IMR-90 (cell line): ENCODE measurements around the gene LRSAM1. TPM values are rescaled to one million over a fixed set of nuclear protein-coding genes. Genes with fewer than 3 reads are reported as not detected.

Experiments used
- ATAC-seq: fragments of 200-7000 bp; cut with Tn5 transposase; 2 replicates; pipeline ENCODE4 v1.9.1; 2020; ENCODE audit warnings: low read depth, mild to moderate bottlenecking, moderate library complexity
- BruUV-seq: library from RNA; stranded (reverse); fragments of 400-500 nt; replicated peaks from 2 replicates; lab custom pipeline; 2021; lab: Mats Ljungman, UMichigan
- CTCF ChIA-PET: fragments of 300-600 bp; formaldehyde crosslinking; extraction: SDS; loops from one replicate; lab custom pipeline; 2021; ENCODE audit warnings: antibody characterized with exemption; lab: Yijun Ruan, JAX
- POLR2A ChIA-PET: fragments of 300-600 bp; sonication (Branson Sonifier 250); formaldehyde crosslinking; loops from one replicate; lab custom pipeline; 2022; ENCODE audit warnings: antibody characterized with exemption; ENCODE audit not compliant: unreplicated experiment; lab: Charles Lee
- DNase-seq: peaks from one replicate; pipeline ENCODE4 v3.0.0; 2013
- H2AFZ ChIP-seq: replicated peaks from 2 replicates; pipeline ENCODE3; 2013; ENCODE audit warnings: low read length, mild to moderate bottlenecking; ENCODE audit not compliant: poor library complexity
- H2AK5ac ChIP-seq: 2 replicates; pipeline ENCODE4 v1.6.1; 2013; ENCODE audit warnings: low read depth, low read length, inconsistent platforms
- H2AK9ac ChIP-seq: replicated peaks from 2 replicates; pipeline ENCODE3; 2013; ENCODE audit warnings: mild to moderate bottlenecking, low read depth, low read length, moderate library complexity; ENCODE audit not compliant: poor library complexity
- H2BK120ac ChIP-seq: 2 replicates; pipeline ENCODE4 v1.6.1; 2013; ENCODE audit warnings: low read depth, low read length, inconsistent platforms
- H2BK15ac ChIP-seq: 3 replicates; pipeline ENCODE4 v1.6.1; 2013; ENCODE audit warnings: low read depth, low read length, inconsistent platforms
- H2BK20ac ChIP-seq: 2 replicates; pipeline ENCODE4 v1.6.1; 2013; ENCODE audit warnings: low read depth, mild to moderate bottlenecking, inconsistent platforms, low read length, moderate library complexity
- H2BK5ac ChIP-seq: 2 replicates; pipeline ENCODE4 v1.6.1; 2013; ENCODE audit warnings: mild to moderate bottlenecking, low read depth, low read length, inconsistent platforms; ENCODE audit not compliant: poor library complexity, severe bottlenecking
- H3K14ac ChIP-seq: replicated peaks from 2 replicates; pipeline ENCODE4 v1.6.1; 2013; ENCODE audit warnings: low read depth, low read length, inconsistent platforms
- H3K18ac ChIP-seq: 2 replicates; pipeline ENCODE4 v1.6.1; 2013; ENCODE audit warnings: low read depth, low read length, control low read depth
- H3K23ac ChIP-seq: 2 replicates; pipeline ENCODE4 v1.6.1; 2013; ENCODE audit warnings: low read depth, low read length, inconsistent platforms
- H3K27ac ChIP-seq: 2 replicates; pipeline ENCODE4 v1.5.1; 2013; ENCODE audit warnings: mild to moderate bottlenecking, control low read depth, low read length; ENCODE audit not compliant: insufficient read depth
- H3K27me3 ChIP-seq: 2 replicates; pipeline ENCODE4 v1.6.1; 2013; ENCODE audit warnings: low read length; ENCODE audit not compliant: control insufficient read depth, insufficient read depth
- H3K36me3 ChIP-seq: 2 replicates; pipeline ENCODE4 v1.6.1; 2013; ENCODE audit warnings: low read length, mixed read lengths; ENCODE audit not compliant: control insufficient read depth, insufficient read depth
- H3K4ac ChIP-seq: 2 replicates; pipeline ENCODE4 v1.6.1; 2013; ENCODE audit warnings: low read depth, low read length, inconsistent platforms
- H3K4me1 ChIP-seq: 2 replicates; pipeline ENCODE4 v1.6.1; 2013; ENCODE audit warnings: low read length, mixed read lengths; ENCODE audit not compliant: control insufficient read depth, insufficient read depth
- H3K4me2 ChIP-seq: 2 replicates; pipeline ENCODE4 v1.6.1; 2013; ENCODE audit warnings: low read depth, mild to moderate bottlenecking, control low read depth, low read length, moderate library complexity
- H3K4me3 ChIP-seq: 2 replicates; pipeline ENCODE4 v1.5.1; 2013; ENCODE audit warnings: low read depth, mild to moderate bottlenecking, control low read depth, low read length, moderate library complexity; ENCODE audit not compliant: insufficient read depth
- H3K56ac ChIP-seq: 2 replicates; pipeline ENCODE4 v1.6.1; 2013; ENCODE audit warnings: low read length, inconsistent platforms; ENCODE audit not compliant: insufficient read depth; ENCODE audit errors: extremely low read depth
- H3K79me1 ChIP-seq, 2 experiments: 2 replicates each; pipeline ENCODE4 v1.6.1; 2013; ENCODE audit warnings: low read length in 2 of 2, inconsistent platforms in 1 of 2, low read depth in 1 of 2
- H3K9ac ChIP-seq: 2 replicates; pipeline ENCODE4 v1.6.1; 2013; ENCODE audit warnings: low read depth, low read length, control low read depth
- H3K9me1 ChIP-seq: 2 replicates; pipeline ENCODE4 v1.6.1; 2013; ENCODE audit warnings: low read length, inconsistent platforms; ENCODE audit not compliant: insufficient read depth
- H3K9me3 ChIP-seq: 2 replicates; pipeline ENCODE4 v1.6.1; 2013; ENCODE audit warnings: low read length; ENCODE audit not compliant: control insufficient read depth, insufficient read depth
- H4K20me1 ChIP-seq: 2 replicates; pipeline ENCODE4 v1.6.1; 2013; ENCODE audit warnings: low read length, inconsistent platforms; ENCODE audit not compliant: insufficient read depth
- H4K5ac ChIP-seq: 2 replicates; pipeline ENCODE4 v1.6.1; 2013; ENCODE audit warnings: mild to moderate bottlenecking, low read depth, low read length, control low read depth
- H4K8ac ChIP-seq, 2 experiments: 2 replicates each; pipeline ENCODE4 v1.6.1; 2013; ENCODE audit warnings: low read depth in 2 of 2, low read length in 2 of 2, control low read depth in 1 of 2, inconsistent platforms in 1 of 2
- H4K91ac ChIP-seq: 2 replicates; pipeline ENCODE4 v1.6.1; 2013; ENCODE audit warnings: low read depth, low read length, inconsistent platforms; ENCODE audit not compliant: insufficient read depth
- BHLHE40 ChIP-seq: fragments of 150-350 bp; IDR thresholded peaks from 2 replicates; pipeline ENCODE4 v1.6.1; 2016; ENCODE audit warnings: mild to moderate bottlenecking, low read depth, low read length
- CEBPB ChIP-seq: IDR thresholded peaks from 2 replicates; pipeline ENCODE4 v1.6.1; 2012; ENCODE audit warnings: low read depth, low read length, improper control_type of control experiment
- CHD1 ChIP-seq: IDR thresholded peaks from 2 replicates; pipeline ENCODE4 v1.6.1; 2012; ENCODE audit warnings: low read depth, low read length, improper control_type of control experiment
- FOS ChIP-seq: fragments of 150-350 bp; IDR thresholded peaks from 2 replicates; pipeline ENCODE4 v1.6.1; 2016; ENCODE audit warnings: low read depth, low read length
- MAFK ChIP-seq: IDR thresholded peaks from 2 replicates; pipeline ENCODE4 v1.6.1; 2012; ENCODE audit warnings: low read depth, low read length, improper control_type of control experiment
- MAZ ChIP-seq: IDR thresholded peaks from 2 replicates; pipeline ENCODE4 v1.6.1; 2012; ENCODE audit warnings: low read depth, mild to moderate bottlenecking, low read length, improper control_type of control experiment, moderate library complexity, borderline replicate concordance
- MXI1 ChIP-seq: IDR thresholded peaks from 2 replicates; pipeline ENCODE4 v1.6.1; 2012; ENCODE audit warnings: low read depth, mild to moderate bottlenecking, low read length, moderate library complexity, borderline replicate concordance
- NFE2L2 ChIP-seq: fragments of 150-350 bp; IDR thresholded peaks from 2 replicates; pipeline ENCODE4 v1.6.1; 2016; ENCODE audit warnings: low read depth, mild to moderate bottlenecking, low read length
- POLR2A ChIP-seq: IDR thresholded peaks from 2 replicates; pipeline ENCODE4 v1.6.1; 2012; ENCODE audit warnings: mild to moderate bottlenecking, low read depth, low read length
- RAD21 ChIP-seq: IDR thresholded peaks from 2 replicates; pipeline ENCODE4 v1.6.1; 2012; ENCODE audit warnings: low read length, improper control_type of control experiment
- RCOR1 ChIP-seq: IDR thresholded peaks from 2 replicates; pipeline ENCODE4 v1.6.1; 2012; ENCODE audit warnings: mild to moderate bottlenecking, low read length, improper control_type of control experiment; ENCODE audit not compliant: insufficient replicate concordance
- RFX5 ChIP-seq: IDR thresholded peaks from 2 replicates; pipeline ENCODE4 v1.8.0; 2012; ENCODE audit warnings: low read depth, mild to moderate bottlenecking, low read length, moderate library complexity
- SMC3 ChIP-seq: fragments of 150-350 bp; IDR thresholded peaks from 2 replicates; pipeline ENCODE4 v1.6.1; 2016; ENCODE audit warnings: low read depth, mild to moderate bottlenecking, antibody characterized with exemption, low read length, moderate library complexity
- WGBS, 2 experiments: methylation state at CpG; one replicate each; pipeline versions ENCODE4 v1.1.5 to v1.1.7; 2013; ENCODE audit warnings: missing lambda C conversion rate in 2 of 2; ENCODE audit not compliant: insufficient read length in 1 of 2; ENCODE audit errors: extremely low coverage in 2 of 2; 5-methylcytosine and 5-hydroxymethylcytosine counted together
- dilution Hi-C: fragments of 300-500 bp; cut with HindIII; formaldehyde crosslinking; loops from one replicate; pipeline ENCODE4 v1.14.3; 2018; ENCODE audit warnings: low sequenced_read_pairs; ENCODE audit not compliant: unreplicated experiment
- in situ Hi-C: fragments of 300-500 bp; cut with MboI; formaldehyde crosslinking; loops from 3 replicates; pipeline ENCODE4 v1.14.3; 2019; ENCODE audit warnings: low sequenced_read_pairs, inconsistent platforms, mixed read lengths
- intact Hi-C: fragments of 100-400 bp; cut with micrococcal nuclease; formaldehyde crosslinking; loops from 2 replicates; pipeline ENCODE4 v1.10.0; 2022
- polyA plus RNA-seq, 3 experiments: library from polyadenylated mRNA; depleted of rRNA; stranded (reverse); fragments of >200 nt; gene quantifications; 2 replicates each; pipeline ENCODE4 v1.2.3, GENCODE V29; 2012; ENCODE audit warnings: low replicate concordance in 1 of 3
- total RNA-seq: library from RNA; depleted of rRNA; stranded (reverse); fragments of >200 nt; gene quantifications from 2 replicates; pipeline ENCODE4 v1.2.3, GENCODE V29; 2012
- TF ChIP-seq, protein P1 (sequence below): fragments of 150-350 bp; IDR thresholded peaks from 2 replicates; pipeline ENCODE4 v1.6.1; 2017; ENCODE audit warnings: mild to moderate bottlenecking, antibody characterized with exemption, low read length, low read depth
- TF ChIP-seq, protein P2 (sequence below): fragments of 150-350 bp; IDR thresholded peaks from 2 replicates; pipeline ENCODE4 v1.6.1; 2016; ENCODE audit warnings: low read depth, mild to moderate bottlenecking, low read length, moderate library complexity, borderline replicate concordance
- TF ChIP-seq, protein P3 (sequence below): conservative IDR thresholded peaks from 2 replicates; pipeline ENCODE4 v1.5.1; 2012; ENCODE audit warnings: mild to moderate bottlenecking, low read depth, low read length, improper control_type of control experiment

Gene LRSAM1
- total and polyA plus RNA-seq, 2 of the 4 experiments (the other 2 are of a cell fraction): 3.0 to 9.3 TPM

DNA sequence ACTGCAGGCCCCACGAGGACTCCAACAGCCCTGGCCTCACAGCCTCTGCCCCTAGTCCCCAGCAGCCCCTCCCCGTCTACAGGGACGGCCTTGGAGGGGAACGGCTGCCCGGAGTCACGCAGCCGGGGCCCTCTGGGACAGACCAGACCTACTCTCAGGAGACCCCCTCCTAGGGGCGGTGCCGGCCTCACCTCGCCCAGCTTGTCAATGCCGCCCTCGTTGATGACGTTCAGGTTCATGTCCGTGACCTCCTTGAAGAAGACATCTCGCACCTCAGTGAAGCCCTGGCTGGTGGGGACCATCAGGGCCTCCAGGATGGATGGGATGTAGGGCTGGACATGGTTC is 58.6 kb downstream of the LRSAM1 start:
- TF ChIP-seq CHD1 (no peak), CEBPB (no peak), FOS (no peak), RFX5 (no peak), MAZ (no peak), MXI1 (no peak), SMC3 (no peak), NFE2L2 (no peak), RAD21 (no peak), POLR2A (no peak), BHLHE40 (no peak), RCOR1 (no peak), MAFK (no peak)
- TF ChIP-seq, protein P1, sequence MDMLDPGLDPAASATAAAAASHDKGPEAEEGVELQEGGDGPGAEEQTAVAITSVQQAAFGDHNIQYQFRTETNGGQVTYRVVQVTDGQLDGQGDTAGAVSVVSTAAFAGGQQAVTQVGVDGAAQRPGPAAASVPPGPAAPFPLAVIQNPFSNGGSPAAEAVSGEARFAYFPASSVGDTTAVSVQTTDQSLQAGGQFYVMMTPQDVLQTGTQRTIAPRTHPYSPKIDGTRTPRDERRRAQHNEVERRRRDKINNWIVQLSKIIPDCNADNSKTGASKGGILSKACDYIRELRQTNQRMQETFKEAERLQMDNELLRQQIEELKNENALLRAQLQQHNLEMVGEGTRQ: no peak
- TF ChIP-seq, protein P2, sequence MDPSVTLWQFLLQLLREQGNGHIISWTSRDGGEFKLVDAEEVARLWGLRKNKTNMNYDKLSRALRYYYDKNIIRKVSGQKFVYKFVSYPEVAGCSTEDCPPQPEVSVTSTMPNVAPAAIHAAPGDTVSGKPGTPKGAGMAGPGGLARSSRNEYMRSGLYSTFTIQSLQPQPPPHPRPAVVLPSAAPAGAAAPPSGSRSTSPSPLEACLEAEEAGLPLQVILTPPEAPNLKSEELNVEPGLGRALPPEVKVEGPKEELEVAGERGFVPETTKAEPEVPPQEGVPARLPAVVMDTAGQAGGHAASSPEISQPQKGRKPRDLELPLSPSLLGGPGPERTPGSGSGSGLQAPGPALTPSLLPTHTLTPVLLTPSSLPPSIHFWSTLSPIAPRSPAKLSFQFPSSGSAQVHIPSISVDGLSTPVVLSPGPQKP: no peak
- TF ChIP-seq, protein P3, sequence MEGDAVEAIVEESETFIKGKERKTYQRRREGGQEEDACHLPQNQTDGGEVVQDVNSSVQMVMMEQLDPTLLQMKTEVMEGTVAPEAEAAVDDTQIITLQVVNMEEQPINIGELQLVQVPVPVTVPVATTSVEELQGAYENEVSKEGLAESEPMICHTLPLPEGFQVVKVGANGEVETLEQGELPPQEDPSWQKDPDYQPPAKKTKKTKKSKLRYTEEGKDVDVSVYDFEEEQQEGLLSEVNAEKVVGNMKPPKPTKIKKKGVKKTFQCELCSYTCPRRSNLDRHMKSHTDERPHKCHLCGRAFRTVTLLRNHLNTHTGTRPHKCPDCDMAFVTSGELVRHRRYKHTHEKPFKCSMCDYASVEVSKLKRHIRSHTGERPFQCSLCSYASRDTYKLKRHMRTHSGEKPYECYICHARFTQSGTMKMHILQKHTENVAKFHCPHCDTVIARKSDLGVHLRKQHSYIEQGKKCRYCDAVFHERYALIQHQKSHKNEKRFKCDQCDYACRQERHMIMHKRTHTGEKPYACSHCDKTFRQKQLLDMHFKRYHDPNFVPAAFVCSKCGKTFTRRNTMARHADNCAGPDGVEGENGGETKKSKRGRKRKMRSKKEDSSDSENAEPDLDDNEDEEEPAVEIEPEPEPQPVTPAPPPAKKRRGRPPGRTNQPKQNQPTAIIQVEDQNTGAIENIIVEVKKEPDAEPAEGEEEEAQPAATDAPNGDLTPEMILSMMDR: no peak
- Histone ChIP-seq H2BK15ac (no peak overlapping the region), H2BK5ac (no peak overlapping the region), H3K56ac (no peak overlapping the region), H3K4ac (no peak overlapping the region), H3K4me3 (no peak overlapping the region), H3K27ac (no peak overlapping the region), H3K18ac (no peak overlapping the region), H4K20me1 (peaks cover 23% of the 10 kb centered on the region), H3K9ac (no peak overlapping the region), H4K91ac (no peak overlapping the region), H3K36me3 (peaks cover 76% of the 10 kb centered on the region), H3K9me1 (no peaks in the 10 kb centered on the region), H4K8ac (no peak overlapping the region), H3K23ac (no peak overlapping the region), H3K4me1 (peaks cover 3% of the 10 kb centered on the region; the same call in 1 of the 2 replicates), H2BK120ac (no peak overlapping the region), H2AK5ac (no peak overlapping the region), H3K27me3 (no peaks in the 10 kb centered on the region), H3K9me3 (no peaks in the 10 kb centered on the region), H2BK20ac (no peak overlapping the region), H4K5ac (no peak overlapping the region), H3K4me2 (no peak overlapping the region), H2AFZ (no peak overlapping the region), H2AK9ac (no peak overlapping the region), H3K14ac (no peak overlapping the region), H3K79me1 (peaks cover 26 to 78% of the 10 kb centered on the region in 2 experiments)
- 79% methylated on average over 4 of the region's 15 CpGs; no CpG with 5 or more reads in 1 of the 2 experiments for WGBS, 2 experiments
- ChIA-PET CTCF (interaction anchor here (0.6 kb wide), 1 partner anchor 49 kb away, joined by 3 read pairs; no protein-coding TSS in a partner anchor), POLR2A (no interaction called here)
- dilution Hi-C loops: no loop called here
- ATAC-seq (no peak), DNase-seq (no peak)
- in situ Hi-C loops: no loop called here
- no TSS peak for BruUV-seq
- intact Hi-C loops: loop anchor here (5.0 to 10.0 kb wide), 2 partner anchors 222 to 415 kb away; no protein-coding TSS in a partner anchor
